ENCODE results near the gene ZC3H12C. TPM values are rescaled to one million over a fixed set of nuclear protein-coding genes. Genes with fewer than 3 reads are reported as not detected.

ZC3H12C gene
- total and polyA plus RNA-seq, 10 of the 15 experiments (the other 5 are each of a cell fraction or from before 2014, with no cell fraction given) = 0.31 to 31.0 (median 3.7) TPM

DNA sequence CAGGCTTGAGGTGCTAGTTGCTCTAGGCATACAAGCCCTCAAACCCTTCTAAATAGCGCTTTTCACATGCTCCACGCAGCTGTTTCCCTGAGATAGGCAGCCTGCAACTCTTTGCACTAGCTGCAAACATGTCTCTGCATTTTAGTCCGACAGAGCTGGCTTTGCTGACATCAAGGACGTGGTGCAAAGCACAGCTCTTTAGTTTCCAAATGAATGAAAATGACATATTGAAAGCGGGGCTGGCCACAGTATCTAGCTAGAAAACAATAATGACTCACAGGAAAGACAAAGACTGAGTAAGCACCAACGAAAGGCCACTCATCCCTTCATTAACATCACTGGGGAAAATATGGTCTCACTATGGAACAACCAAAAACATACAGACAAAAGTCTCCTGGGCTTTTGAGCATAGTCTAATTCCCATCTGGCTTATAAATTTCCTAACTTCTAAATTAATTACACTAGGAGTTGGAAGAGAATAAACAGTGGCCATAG, 15.3 kb upstream of the ZC3H12C start:
- intact Hi-C loops (cut with micrococcal nuclease; ENCODE audit: unreplicated experiment) = loop anchor here (1.0 to 5.0 kb wide), 2 partner anchors 51 to 131 kb away; no protein-coding TSS in a partner anchor
- H3K27me3 ChIP-seq (replicated peaks in 1 of 2; ENCODE audit: control insufficient read depth in 2 of 2, insufficient read depth in 2 of 2, low read length in 1 of 2) = no peaks in the 10 kb centered on the region
- H2AFZ ChIP-seq (ENCODE audit: control insufficient read depth, low read depth, low read length) = peak overlapping the region; percentile 80
- peaks cover 11% of the 10 kb centered on the region; the same call in 2 of the 3 replicates for H3K9me3 ChIP-seq (replicated peaks; ENCODE audit: control insufficient read depth, insufficient read depth, low read length)
- FAIRE-seq (peak; percentile 94), DNase-seq (ENCODE audit: low read depth, low spot score) (peak; percentile 86), ATAC-seq (peak; percentile 88)
- in situ Hi-C loops (cut with MboI) = no loop called here
- H3K27ac ChIP-seq (ENCODE audit: control insufficient read depth, insufficient read depth) = peak overlapping the region; percentile 51
- no peaks in the 10 kb centered on the region for H4K20me1 ChIP-seq (ENCODE audit: control insufficient read depth, insufficient read depth)
- no peak overlapping the region for H3K4me3 ChIP-seq
- H3K79me2 ChIP-seq (ENCODE audit: control insufficient read depth, insufficient read depth, low read length) = no peaks in the 10 kb centered on the region
- BruUV-seq (replicated peaks) = no TSS peak
- WGBS (ENCODE audit: insufficient coverage, insufficient replicate concordance, low lambda C conversion rate, missing lambda C conversion rate) = 2% methylated on average over 6 of the region's 6 CpGs
- ChIA-PET SMC1A (ENCODE audit: uncharacterized antibody, unreplicated experiment) (interaction anchor here (0.7 to 4.6 kb wide), 28 partner anchors 10 to 248 kb away, joined by 3 to 107 read pairs (median 8); partner anchors contain the start of gene ZC3H12C), CTCF (interaction anchor here (0.5 to 3.0 kb wide), 12 partner anchors 10 to 134 kb away, joined by 3 to 22 read pairs (median 6); partner anchors contain the start of gene ZC3H12C), POLR2A (interaction anchor here (0.6 to 3.6 kb wide), 12 partner anchors 10 to 125 kb away, joined by 3 to 36 read pairs (median 8); partner anchors contain the start of gene ZC3H12C), RAD21 (ENCODE audit: unreplicated experiment) (interaction anchor here (0.6 to 7.4 kb wide), 22 partner anchors 9 to 285 kb away, joined by 3 to 89 read pairs (median 5); partner anchors contain the start of gene ZC3H12C)
- H3K9ac ChIP-seq (ENCODE audit: control insufficient read depth, insufficient read depth, low read length) = peak overlapping the region; percentile 14
- H3K36me3 ChIP-seq (ENCODE audit: control insufficient read depth in 2 of 2, insufficient read depth in 2 of 2, low read length in 1 of 2) = no peaks in the 10 kb centered on the region
- peaks cover 16% of the 10 kb centered on the region for H3K4me1 ChIP-seq (ENCODE audit: control insufficient read depth, insufficient read depth, low read length)
- peak overlapping the region; percentile 61 for H3K4me2 ChIP-seq (ENCODE audit: control insufficient read depth, insufficient read depth)
- TF ChIP-seq MEF2A (IDR thresholded peaks at IDR 0.05; ENCODE audit: insufficient read depth, low read depth, low read length) (no peak), ETV6 (conservative IDR thresholded peaks at IDR 0.05 in 1 of 2, IDR thresholded peaks at IDR 0.05 in 1 of 2; ENCODE audit: borderline replicate concordance in 1 of 2, low read depth in 1 of 2) (peak in 1 of 2 experiments; percentile 87; a peak in 2 of 4 replicates), NBN (IDR thresholded peaks at IDR 0.05) (peak; percentile 61; the same call in 1 of the 2 replicates), DPF2 (IDR thresholded peaks at IDR 0.05) (peak; percentile 84), RAD51 (IDR thresholded peaks at IDR 0.05) (peak; percentile 32; the same call in 1 of the 2 replicates), SIN3A (IDR thresholded peaks at IDR 0.05; ENCODE audit: low read depth, low read length) (no peak), KLF5 (IDR thresholded peaks at IDR 0.05; ENCODE audit: partially characterized antibody) (peak; percentile 54), ZNF207 (IDR thresholded peaks at IDR 0.05; ENCODE audit: borderline replicate concordance) (peak; percentile 47; the same call in 1 of the 2 replicates), PML (IDR thresholded peaks at IDR 0.05; ENCODE audit: low read length) (peak; percentile 69; the same call in 1 of the 2 replicates), ATF7 (IDR thresholded peaks at IDR 0.05; ENCODE audit: low read depth) (peak; percentile 89), PAX8 (IDR thresholded peaks at IDR 0.05) (no peak), ZNF217 (IDR thresholded peaks at IDR 0.05) (peak; percentile 57; the same call in 1 of the 2 replicates), JUNB (IDR thresholded peaks at IDR 0.05) (peak; percentile 97), GATAD2B (conservative IDR thresholded peaks at IDR 0.05; ENCODE audit: low read depth) (0 out of 2 replicates have a peak, but pooled peaks have one; percentile 38), CREB1 (IDR thresholded peaks at IDR 0.05; ENCODE audit: low read depth) (peak; percentile 94), ZBED1 (IDR thresholded peaks at IDR 0.05; ENCODE audit: borderline replicate concordance) (peak; percentile 83; the same call in 1 of the 2 replicates)
- TF ChIP-seq, protein P1, sequence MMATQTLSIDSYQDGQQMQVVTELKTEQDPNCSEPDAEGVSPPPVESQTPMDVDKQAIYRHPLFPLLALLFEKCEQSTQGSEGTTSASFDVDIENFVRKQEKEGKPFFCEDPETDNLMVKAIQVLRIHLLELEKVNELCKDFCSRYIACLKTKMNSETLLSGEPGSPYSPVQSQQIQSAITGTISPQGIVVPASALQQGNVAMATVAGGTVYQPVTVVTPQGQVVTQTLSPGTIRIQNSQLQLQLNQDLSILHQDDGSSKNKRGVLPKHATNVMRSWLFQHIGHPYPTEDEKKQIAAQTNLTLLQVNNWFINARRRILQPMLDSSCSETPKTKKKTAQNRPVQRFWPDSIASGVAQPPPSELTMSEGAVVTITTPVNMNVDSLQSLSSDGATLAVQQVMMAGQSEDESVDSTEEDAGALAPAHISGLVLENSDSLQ (IDR thresholded peaks at IDR 0.05) = peak; percentile 50
- TF ChIP-seq, protein P2, sequence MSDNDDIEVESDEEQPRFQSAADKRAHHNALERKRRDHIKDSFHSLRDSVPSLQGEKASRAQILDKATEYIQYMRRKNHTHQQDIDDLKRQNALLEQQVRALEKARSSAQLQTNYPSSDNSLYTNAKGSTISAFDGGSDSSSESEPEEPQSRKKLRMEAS (IDR thresholded peaks at IDR 0.05; ENCODE audit: low read depth, low read length) = peak; percentile 50
- TF ChIP-seq, protein P3, sequence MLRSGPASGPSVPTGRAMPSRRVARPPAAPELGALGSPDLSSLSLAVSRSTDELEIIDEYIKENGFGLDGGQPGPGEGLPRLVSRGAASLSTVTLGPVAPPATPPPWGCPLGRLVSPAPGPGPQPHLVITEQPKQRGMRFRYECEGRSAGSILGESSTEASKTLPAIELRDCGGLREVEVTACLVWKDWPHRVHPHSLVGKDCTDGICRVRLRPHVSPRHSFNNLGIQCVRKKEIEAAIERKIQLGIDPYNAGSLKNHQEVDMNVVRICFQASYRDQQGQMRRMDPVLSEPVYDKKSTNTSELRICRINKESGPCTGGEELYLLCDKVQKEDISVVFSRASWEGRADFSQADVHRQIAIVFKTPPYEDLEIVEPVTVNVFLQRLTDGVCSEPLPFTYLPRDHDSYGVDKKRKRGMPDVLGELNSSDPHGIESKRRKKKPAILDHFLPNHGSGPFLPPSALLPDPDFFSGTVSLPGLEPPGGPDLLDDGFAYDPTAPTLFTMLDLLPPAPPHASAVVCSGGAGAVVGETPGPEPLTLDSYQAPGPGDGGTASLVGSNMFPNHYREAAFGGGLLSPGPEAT (IDR thresholded peaks at IDR 0.05; ENCODE audit: low read depth) = peak; percentile 47; the same call in 1 of the 2 replicates
- TF ChIP-seq, protein P4, sequence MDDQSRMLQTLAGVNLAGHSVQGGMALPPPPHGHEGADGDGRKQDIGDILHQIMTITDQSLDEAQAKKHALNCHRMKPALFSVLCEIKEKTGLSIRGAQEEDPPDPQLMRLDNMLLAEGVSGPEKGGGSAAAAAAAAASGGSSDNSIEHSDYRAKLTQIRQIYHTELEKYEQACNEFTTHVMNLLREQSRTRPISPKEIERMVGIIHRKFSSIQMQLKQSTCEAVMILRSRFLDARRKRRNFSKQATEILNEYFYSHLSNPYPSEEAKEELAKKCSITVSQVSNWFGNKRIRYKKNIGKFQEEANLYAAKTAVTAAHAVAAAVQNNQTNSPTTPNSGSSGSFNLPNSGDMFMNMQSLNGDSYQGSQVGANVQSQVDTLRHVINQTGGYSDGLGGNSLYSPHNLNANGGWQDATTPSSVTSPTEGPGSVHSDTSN (IDR thresholded peaks at IDR 0.05; ENCODE audit: insufficient replicate concordance, low read depth, low read length) = peak; percentile 35
